HL-60 (cell line): ENCODE results near the gene CBLB.

ENCODE experiments used
- CTCF ChIP-seq: IDR thresholded peaks from one replicate; pipeline ENCODE4 v1.5.1; 2011; ENCODE audit warnings: low read length, control low read depth, inconsistent platforms; ENCODE audit not compliant: insufficient read depth
- POLR2AphosphoS5 ChIP-seq: IDR thresholded peaks from 2 replicates; pipeline ENCODE4 v1.6.1; 2012; ENCODE audit warnings: low read depth
- REST ChIP-seq: IDR thresholded peaks from 2 replicates; pipeline ENCODE4 v1.6.1; 2012; ENCODE audit warnings: low read depth; ENCODE audit not compliant: insufficient replicate concordance
- SPI1 ChIP-seq: IDR thresholded peaks from 2 replicates; pipeline ENCODE4 v1.6.1; 2012; ENCODE audit warnings: low read depth, mild to moderate bottlenecking, borderline replicate concordance

GRCh38 chr3:105829871-105830622 is 38.8 kb downstream of the CBLB start:
- TF ChIP-seq CTCF (no peak), POLR2AphosphoS5 (no peak), REST (no peak), SPI1 (no peak)
